OCI-LY1 (cell line): ENCODE results near the gene PTPRZ1.

Experiments
- EZH2 ChIP-seq: fragments of 200-600 bp; sonication (generic), shearing (Covaris generic); IDR thresholded peaks from 2 replicates; pipeline ENCODE4 v1.8.0; 2017; ENCODE audit warnings: borderline replicate concordance, mixed run types, mild to moderate bottlenecking, antibody characterized with exemption, low read length, moderate library complexity, mixed read lengths
- TF ChIP-seq, protein P1 (sequence below): fragments of 200-600 bp; sonication (generic), shearing (Covaris generic); IDR thresholded peaks from 2 replicates; pipeline ENCODE4 v1.5.1; 2017; ENCODE audit warnings: mild to moderate bottlenecking, antibody characterized with exemption, low read length, moderate library complexity, mixed read lengths

DNA sequence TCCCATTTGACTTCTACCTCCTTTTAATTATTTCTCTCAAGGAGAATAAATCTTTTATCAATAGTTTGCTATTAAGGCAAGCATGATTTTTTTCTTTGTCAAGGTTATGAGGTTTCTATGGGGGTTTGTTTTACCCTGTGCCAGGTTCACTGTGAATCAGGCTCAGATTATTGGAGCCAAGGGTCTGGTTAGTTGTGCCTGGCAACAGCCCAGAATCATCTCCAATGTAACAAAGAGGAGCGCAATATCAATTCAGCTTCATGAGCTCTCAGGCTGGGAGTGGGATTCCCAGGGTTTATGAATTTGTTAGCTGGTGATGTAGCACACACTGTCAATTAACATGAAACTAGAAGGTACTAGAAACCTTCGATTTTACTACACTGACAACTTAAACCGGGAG is 197.9 kb downstream of the PTPRZ1 start:
- TF ChIP-seq, protein P1, sequence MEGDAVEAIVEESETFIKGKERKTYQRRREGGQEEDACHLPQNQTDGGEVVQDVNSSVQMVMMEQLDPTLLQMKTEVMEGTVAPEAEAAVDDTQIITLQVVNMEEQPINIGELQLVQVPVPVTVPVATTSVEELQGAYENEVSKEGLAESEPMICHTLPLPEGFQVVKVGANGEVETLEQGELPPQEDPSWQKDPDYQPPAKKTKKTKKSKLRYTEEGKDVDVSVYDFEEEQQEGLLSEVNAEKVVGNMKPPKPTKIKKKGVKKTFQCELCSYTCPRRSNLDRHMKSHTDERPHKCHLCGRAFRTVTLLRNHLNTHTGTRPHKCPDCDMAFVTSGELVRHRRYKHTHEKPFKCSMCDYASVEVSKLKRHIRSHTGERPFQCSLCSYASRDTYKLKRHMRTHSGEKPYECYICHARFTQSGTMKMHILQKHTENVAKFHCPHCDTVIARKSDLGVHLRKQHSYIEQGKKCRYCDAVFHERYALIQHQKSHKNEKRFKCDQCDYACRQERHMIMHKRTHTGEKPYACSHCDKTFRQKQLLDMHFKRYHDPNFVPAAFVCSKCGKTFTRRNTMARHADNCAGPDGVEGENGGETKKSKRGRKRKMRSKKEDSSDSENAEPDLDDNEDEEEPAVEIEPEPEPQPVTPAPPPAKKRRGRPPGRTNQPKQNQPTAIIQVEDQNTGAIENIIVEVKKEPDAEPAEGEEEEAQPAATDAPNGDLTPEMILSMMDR = no peak
- TF ChIP-seq EZH2 = no peak
